ENCODE measurements around the gene REC8.

DNA sequence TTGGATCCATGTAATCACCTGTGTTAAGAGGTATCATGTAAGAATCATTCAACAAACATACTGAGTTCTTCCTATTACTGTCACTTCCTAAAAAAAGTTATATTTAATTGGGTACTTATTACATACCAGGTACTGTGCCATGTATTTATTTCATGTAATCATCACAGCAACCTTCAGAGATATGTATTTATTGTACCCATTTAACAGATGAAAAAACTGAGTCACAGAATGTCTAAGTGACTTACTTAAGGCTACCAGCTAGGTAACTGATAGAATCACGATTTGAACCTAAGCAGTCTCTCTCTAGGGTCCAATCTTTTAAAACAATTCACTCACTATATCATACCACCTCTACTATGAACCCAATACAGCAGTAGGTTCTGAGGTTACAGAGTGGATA lies 27.4 kb upstream of the REC8 start:
- TF ChIP-seq HNF4G (IDR thresholded peaks at IDR 0.05) (no peak), CTCF (IDR thresholded peaks at IDR 0.05; ENCODE audit: low read depth, low read length, missing input control) (no peak), JUND (IDR thresholded peaks at IDR 0.05) (no peak), EGR1 (IDR thresholded peaks at IDR 0.05; ENCODE audit: low read depth in 2 of 2) (no peak), MAX (IDR thresholded peaks at IDR 0.05) (no peak), TAF1 (conservative IDR thresholded peaks at IDR 0.05) (no peak), YY1 (IDR thresholded peaks at IDR 0.05) (no peak), GABPA (IDR thresholded peaks at IDR 0.05 in 1 of 2, conservative IDR thresholded peaks at IDR 0.05 in 1 of 2) (no peak), RAD21 (IDR thresholded peaks at IDR 0.05) (no peak), SP1 (IDR thresholded peaks at IDR 0.05) (no peak), FOXA1 (IDR thresholded peaks at IDR 0.05) (no peak)
- TF ChIP-seq, protein P1, sequence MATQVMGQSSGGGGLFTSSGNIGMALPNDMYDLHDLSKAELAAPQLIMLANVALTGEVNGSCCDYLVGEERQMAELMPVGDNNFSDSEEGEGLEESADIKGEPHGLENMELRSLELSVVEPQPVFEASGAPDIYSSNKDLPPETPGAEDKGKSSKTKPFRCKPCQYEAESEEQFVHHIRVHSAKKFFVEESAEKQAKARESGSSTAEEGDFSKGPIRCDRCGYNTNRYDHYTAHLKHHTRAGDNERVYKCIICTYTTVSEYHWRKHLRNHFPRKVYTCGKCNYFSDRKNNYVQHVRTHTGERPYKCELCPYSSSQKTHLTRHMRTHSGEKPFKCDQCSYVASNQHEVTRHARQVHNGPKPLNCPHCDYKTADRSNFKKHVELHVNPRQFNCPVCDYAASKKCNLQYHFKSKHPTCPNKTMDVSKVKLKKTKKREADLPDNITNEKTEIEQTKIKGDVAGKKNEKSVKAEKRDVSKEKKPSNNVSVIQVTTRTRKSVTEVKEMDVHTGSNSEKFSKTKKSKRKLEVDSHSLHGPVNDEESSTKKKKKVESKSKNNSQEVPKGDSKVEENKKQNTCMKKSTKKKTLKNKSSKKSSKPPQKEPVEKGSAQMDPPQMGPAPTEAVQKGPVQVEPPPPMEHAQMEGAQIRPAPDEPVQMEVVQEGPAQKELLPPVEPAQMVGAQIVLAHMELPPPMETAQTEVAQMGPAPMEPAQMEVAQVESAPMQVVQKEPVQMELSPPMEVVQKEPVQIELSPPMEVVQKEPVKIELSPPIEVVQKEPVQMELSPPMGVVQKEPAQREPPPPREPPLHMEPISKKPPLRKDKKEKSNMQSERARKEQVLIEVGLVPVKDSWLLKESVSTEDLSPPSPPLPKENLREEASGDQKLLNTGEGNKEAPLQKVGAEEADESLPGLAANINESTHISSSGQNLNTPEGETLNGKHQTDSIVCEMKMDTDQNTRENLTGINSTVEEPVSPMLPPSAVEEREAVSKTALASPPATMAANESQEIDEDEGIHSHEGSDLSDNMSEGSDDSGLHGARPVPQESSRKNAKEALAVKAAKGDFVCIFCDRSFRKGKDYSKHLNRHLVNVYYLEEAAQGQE (IDR thresholded peaks at IDR 0.05) = no peak
